ENCODE data around the gene ULK3.

The ULK3 gene

DNA sequence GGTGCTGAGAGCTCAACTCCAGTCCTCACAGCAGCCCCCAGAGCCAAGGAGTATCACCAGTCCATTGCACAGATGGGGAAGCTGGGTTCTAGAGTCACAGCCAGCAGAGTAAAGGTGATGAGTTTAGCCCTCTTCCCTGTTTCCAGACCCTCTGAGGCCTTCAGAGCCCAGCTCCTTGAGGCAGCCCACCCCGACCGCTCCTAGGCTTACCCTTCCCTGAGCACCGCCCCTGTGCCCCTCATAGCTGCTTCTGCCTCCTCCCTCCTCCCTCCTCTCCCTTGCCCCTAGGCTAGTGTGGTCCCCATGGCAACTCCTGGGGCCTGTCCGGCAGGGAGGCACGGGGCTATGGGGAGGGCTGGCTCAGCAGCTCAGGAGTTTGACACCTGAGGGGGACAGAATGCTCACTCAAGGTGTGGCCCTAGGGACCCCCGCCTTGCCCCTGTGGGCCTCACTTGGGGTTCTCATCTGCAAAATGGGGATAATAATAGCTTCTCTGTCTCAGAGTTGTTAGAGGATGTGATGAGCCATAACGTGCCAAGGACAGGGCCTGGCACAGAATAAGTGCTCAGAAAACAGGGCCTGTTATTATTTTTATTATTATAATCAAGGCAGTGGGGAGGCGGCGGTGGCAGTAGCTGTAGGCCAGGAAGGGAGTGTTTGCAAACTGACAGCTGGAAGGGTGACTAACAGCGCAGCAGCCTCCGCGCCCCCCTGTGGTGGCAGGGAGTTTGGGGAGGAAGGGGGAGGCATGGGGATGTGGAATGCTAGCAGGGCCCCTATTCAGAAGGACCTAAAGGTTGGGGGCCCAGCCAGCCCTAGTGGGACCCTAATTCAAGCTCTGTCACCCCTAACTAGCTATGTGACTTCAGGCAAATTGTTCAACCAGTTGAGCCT, 49.6 kb downstream of the ULK3 start:
- Histone ChIP-seq H3K4me1 (peaks cover 13% of the 10 kb centered on the region), H3K4me3 (ENCODE audit: low read depth, low read length) (no peak overlapping the region), H3K9me3 (no peaks in the 10 kb centered on the region), H3K36me3 (peaks cover 7% of the 10 kb centered on the region), H3K27me3 (no peaks in the 10 kb centered on the region)
- TF ChIP-seq, protein P1, sequence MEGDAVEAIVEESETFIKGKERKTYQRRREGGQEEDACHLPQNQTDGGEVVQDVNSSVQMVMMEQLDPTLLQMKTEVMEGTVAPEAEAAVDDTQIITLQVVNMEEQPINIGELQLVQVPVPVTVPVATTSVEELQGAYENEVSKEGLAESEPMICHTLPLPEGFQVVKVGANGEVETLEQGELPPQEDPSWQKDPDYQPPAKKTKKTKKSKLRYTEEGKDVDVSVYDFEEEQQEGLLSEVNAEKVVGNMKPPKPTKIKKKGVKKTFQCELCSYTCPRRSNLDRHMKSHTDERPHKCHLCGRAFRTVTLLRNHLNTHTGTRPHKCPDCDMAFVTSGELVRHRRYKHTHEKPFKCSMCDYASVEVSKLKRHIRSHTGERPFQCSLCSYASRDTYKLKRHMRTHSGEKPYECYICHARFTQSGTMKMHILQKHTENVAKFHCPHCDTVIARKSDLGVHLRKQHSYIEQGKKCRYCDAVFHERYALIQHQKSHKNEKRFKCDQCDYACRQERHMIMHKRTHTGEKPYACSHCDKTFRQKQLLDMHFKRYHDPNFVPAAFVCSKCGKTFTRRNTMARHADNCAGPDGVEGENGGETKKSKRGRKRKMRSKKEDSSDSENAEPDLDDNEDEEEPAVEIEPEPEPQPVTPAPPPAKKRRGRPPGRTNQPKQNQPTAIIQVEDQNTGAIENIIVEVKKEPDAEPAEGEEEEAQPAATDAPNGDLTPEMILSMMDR (IDR thresholded peaks at IDR 0.05; ENCODE audit: low read depth, low read length), result no peak
- DNase-seq, result no peak

DNA sequence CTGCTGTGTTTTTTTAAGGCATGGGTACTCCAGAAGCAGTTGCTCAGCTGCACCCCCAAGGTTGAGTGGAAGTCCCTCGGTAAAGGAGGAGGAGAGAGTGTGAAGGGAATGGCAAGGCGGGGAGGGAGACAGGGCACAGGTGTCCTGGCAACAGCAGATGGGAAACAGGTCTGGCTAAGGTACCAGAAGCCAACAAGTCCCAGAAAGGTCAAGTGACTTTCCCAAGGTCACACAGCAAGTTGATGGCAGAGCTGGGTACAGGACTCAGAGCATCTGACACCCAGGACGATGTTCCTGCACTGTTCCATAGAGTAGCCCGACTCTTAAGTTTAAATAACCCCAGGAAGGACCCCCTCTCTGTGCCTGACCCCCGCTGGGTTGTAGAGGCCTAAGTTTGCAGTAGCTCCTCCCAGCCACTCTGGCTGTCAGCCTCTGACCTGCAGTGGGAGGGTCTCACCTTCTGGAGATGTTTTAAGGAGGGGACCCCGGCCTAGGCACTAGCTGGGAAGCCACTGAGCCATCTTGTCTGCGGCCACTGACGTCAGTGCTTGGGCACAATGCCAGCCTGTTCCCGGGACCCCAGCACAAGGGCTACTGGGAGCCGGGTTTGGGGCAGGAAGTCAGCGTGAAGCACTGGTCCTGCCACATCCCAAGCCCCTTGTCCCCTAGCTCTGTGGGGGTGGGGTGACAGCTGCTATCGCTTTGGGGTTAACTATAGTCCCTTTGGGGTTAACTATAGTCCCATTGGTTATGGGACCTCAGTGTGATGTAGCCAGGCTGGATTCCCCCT, 50.5 kb downstream of the ULK3 start:
- H3K4me3 ChIP-seq (ENCODE audit: low read depth, low read length), result no peak overlapping the region
- no peaks in the 10 kb centered on the region for H3K27me3 ChIP-seq
- peaks cover 13% of the 10 kb centered on the region for H3K4me1 ChIP-seq
- DNase-seq, result no peak
- H3K9me3 ChIP-seq, result no peaks in the 10 kb centered on the region
- peaks cover 5% of the 10 kb centered on the region; the same call in 1 of the 2 replicates for H3K36me3 ChIP-seq
- TF ChIP-seq, protein P1 (IDR thresholded peaks at IDR 0.05; ENCODE audit: low read depth, low read length), result no peak

DNA sequence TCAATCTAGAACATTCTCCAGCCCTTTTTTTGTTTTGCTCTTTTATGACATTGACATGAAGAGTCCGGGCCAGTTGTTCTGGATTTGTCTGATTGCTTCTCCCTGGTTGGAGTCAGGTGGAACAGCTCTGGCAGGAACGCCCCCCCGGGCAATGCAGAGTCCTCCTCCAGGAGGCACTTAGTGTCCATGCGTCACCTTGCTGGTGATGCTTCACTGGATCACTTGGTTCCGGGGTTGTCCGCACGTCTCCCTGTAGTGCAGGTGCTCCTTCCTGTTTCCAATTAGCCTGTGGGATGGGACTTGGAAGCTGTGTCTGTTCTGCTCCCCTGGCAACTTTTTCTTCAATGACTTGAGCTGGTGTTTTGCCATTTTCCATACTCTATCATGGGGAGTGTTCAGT, 51.3 kb downstream of the ULK3 start:
- no peaks in the 10 kb centered on the region for H3K27me3 ChIP-seq
- H3K36me3 ChIP-seq, result peaks cover 5% of the 10 kb centered on the region; the same call in 1 of the 2 replicates
- TF ChIP-seq, protein P1 (IDR thresholded peaks at IDR 0.05; ENCODE audit: low read depth, low read length), result no peak
- H3K4me1 ChIP-seq, result peaks cover 13% of the 10 kb centered on the region
- no peak for DNase-seq
- H3K4me3 ChIP-seq (ENCODE audit: low read depth, low read length), result no peak overlapping the region
- H3K9me3 ChIP-seq, result no peaks in the 10 kb centered on the region

DNA sequence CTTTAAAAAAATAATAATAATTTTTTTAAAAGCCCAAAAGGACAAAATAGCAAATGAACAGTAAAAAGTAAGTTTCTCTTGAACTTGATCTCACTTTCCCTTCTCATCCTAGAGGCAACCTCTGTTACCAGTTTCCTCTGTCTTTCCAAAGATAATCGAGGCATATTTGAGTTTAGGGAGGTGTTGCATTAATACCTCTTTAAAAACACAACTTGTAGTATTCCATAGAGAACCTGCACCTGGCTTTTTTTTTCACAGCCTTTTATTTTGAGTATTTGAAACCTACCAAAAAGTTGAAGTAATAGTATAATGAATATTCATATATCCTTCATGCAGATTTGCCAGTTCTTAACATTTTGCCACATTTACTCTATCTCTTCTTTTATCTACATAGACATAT, 51.9 kb downstream of the ULK3 start:
- no peaks in the 10 kb centered on the region for H3K27me3 ChIP-seq
- no peak overlapping the region for H3K4me3 ChIP-seq (ENCODE audit: low read depth, low read length)
- no peak for DNase-seq
- no peaks in the 10 kb centered on the region for H3K9me3 ChIP-seq
- TF ChIP-seq, protein P1 (IDR thresholded peaks at IDR 0.05; ENCODE audit: low read depth, low read length), result no peak
- H3K36me3 ChIP-seq, result peaks cover 5% of the 10 kb centered on the region; the same call in 1 of the 2 replicates
- H3K4me1 ChIP-seq, result peaks cover 13% of the 10 kb centered on the region

DNA sequence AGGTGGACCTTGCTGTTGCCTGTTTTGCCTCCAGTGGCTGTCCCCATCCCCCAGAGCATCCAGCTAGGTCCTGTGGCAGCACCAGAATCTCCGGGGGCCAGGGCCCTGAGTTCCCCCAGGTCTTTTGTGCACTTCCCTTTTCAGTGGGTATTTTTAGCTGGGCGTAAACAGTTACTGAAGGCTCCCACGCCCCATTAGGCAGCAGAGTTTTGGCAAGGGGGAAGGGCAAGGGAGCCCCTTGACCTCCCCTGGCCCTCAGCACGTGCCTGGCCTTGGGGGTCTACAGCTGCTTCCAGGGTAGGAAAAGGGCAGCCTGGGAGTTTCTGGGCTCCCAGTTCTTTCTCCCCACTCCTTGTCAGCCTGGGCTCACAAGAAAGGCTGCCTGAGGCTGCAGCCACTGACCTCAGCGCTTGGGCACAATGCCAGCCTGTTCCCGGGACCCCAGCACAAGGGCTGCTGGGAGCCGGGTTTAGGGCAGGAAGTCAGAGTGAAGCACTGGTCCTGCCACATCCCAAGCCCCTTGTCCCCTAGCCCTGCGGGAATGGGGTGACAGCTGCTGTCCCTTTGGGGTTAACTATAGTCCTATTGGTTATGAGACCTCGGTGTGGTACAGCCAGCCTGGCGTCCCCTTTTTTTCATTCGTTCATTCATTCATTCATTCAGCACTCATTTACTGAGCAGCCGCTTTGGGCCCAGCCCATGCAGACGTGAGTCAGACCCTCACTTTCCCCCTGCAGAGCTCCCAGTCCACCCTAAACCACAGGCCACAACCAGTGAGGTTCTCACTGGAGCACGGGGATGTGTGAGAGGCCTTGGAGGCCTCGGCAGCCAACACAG, 52.7 kb downstream of the ULK3 start:
- peaks cover 5% of the 10 kb centered on the region; the same call in 1 of the 2 replicates for H3K36me3 ChIP-seq
- H3K9me3 ChIP-seq, result no peaks in the 10 kb centered on the region
- peaks cover 13% of the 10 kb centered on the region for H3K4me1 ChIP-seq
- H3K27me3 ChIP-seq, result no peaks in the 10 kb centered on the region
- TF ChIP-seq, protein P1 (IDR thresholded peaks at IDR 0.05; ENCODE audit: low read depth, low read length), result no peak
- peak; percentile 82 for DNase-seq
- no peak overlapping the region for H3K4me3 ChIP-seq (ENCODE audit: low read depth, low read length)
